IPS DF 4.7 (cell line): Measurements from ENCODE around the gene ZNF557.

ENCODE experiments used
- DNase-seq: peaks from one replicate; pipeline ENCODE4 v3.0.0-alpha.2; 2013; ENCODE audit warnings: low spot score; ENCODE audit errors: extremely low read depth

Gene ZNF557

GRCh38 chr19:7074705-7075282 lies 5.3 kb downstream of the ZNF557 start:
- DNase-seq, result no peak

GRCh38 chr19:7076151-7076550 lies 6.6 kb downstream of the ZNF557 start:
- no peak for DNase-seq

- no peak for DNase-seq
These were observed 8.5 kb downstream of the ZNF557 start for GRCh38 chr19:7078008-7078407.

DNA sequence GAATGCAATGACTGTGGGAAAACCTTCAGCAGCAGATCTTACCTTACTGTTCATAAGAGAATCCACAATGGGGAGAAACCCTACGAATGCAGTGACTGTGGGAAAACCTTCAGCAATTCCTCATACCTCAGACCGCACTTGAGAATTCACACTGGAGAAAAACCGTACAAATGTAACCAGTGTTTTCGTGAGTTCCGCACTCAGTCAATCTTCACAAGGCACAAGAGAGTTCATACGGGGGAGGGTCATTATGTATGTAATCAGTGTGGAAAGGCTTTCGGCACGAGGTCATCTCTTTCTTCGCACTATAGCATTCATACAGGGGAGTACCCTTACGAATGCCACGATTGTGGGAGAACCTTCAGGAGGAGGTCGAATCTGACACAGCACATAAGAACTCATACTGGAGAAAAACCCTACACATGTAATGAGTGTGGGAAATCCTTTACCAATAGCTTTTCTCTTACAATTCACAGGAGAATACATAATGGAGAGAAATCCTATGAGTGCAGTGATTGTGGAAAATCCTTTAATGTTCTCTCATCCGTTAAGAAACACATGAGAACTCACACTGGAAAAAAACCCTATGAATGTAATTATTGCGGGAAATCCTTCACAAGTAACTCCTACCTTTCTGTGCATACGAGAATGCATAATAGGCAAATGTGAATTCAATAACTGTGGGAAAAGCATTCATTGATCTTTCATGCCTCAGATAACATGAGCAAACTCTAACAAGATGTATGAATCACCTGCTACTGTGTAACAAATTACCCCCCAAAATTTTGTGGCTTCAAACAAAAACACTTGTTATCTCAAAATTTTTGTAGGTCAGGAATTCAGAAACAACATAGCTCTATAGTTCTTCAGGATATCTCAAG lies 13.8 kb downstream of the ZNF557 start:
- DNase-seq, result no peak

GRCh38 chr19:7088999-7089398 lies 19.5 kb downstream of the ZNF557 start:
- DNase-seq, result no peak

DNA sequence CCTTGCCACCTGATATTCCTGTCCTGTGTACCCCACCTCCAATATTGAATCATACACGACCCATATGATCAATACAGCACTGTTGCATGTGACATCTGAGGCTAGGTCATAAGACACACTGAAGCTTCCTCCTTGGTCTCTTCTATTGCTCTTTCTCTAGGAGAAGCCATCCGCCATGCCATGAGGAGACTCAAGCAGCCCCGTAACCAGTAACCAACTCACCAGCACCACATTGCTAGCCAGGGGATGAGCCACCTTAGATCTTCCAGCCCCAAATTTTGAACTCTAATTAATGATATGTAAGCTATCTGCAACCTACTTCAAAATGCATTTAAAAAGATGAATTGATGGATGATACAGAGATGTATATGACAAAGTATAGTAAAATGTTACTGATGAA lies 28.6 kb downstream of the ZNF557 start:
- DNase-seq, result no peak

DNA sequence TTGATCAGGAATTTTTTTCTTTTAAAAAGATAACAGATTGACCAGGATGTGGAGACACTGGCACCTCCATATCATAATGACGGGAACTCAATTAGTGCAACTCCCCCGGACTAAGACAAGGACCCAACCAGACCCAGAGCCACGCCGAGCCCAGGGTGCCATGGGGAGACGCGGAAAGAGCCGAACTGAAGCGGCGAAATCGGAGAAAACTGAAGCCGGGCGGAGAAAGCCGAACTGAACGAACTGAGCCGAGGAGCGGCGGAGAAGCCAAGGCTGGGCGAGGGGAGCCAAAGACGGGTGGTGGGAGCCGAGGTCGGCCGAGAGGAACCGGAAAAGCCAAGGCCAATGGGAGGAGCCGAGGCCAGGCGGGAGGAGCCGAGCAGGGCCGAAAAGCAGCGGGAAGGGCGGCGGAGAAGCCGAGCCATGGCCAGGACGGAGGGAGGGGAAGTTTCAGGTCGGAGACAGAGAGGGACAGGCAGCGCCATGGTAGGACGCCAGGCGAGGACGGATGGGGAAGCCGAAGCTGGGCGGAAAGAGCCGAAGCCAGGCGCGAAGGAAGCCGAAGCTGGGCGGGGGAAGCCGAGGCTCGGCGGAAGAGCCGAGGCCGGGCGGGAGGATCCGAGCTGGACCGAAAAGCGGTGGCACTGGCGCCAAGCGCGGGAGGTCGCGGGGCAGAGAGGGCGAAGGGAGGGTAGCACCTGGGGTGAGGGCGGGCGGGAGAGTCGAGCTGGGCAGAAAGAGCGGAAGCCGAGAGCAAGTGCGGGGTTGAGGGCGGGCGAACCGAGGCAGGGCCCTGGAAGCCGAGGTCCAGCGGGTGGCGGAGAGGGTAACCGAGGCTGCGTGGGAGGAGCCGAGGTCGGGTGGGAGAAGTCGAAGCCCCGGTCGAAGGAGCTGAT lies 29.4 kb downstream of the ZNF557 start:
- DNase-seq, result no peak

DNA sequence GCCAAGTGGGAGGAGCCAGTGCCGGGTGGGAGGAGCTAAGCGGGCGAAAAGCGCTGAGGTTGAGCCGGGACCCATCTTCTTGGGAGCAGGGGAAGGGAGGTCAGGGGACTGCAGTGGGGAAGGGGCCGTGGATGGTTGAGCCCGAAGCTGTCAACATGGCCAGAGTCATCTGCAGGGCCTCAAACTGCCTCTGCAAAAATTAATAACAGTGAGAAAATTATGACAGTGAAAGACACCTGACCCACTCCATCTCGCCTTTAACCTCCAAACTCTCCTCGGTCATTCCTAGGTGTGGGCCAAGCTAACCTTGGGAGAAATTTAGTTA lies 30.1 kb downstream of the ZNF557 start:
- no peak for DNase-seq

DNA sequence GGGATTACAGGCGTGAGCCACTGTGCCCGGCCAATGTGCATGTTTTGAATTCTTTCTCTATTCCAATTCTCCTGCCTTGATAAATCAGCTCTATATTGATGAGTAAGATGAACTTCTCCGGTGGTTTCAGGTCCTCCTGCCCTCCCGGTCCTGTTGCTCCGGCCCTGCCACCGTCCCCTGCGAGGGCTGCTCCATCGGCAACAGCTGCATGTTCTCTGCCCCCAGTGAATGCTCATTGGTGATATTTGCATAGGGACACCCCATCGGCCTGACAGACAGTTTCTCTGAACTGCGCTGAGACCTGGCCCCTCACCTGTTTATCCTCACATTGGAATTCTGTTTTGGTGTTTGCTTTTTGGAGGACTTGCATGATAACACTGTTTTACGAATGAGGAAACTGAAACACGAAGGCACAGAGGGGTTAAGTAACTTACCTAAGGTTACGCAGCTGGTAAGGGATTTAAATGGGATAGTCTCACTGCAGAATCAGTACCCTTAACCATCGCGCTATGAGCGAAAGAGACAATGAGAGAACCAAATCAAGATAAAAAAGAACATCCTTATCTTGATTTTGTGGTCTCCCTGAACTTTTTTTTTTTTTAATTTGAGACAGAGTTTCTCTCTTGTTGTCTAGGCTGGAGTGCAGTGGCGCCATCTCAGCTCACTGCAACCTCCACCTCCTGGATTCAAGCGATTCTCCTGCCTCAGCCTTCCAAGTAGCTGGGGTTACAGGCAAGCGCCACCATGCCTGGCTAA lies 32.2 kb downstream of the ZNF557 start:
- no peak for DNase-seq

DNA sequence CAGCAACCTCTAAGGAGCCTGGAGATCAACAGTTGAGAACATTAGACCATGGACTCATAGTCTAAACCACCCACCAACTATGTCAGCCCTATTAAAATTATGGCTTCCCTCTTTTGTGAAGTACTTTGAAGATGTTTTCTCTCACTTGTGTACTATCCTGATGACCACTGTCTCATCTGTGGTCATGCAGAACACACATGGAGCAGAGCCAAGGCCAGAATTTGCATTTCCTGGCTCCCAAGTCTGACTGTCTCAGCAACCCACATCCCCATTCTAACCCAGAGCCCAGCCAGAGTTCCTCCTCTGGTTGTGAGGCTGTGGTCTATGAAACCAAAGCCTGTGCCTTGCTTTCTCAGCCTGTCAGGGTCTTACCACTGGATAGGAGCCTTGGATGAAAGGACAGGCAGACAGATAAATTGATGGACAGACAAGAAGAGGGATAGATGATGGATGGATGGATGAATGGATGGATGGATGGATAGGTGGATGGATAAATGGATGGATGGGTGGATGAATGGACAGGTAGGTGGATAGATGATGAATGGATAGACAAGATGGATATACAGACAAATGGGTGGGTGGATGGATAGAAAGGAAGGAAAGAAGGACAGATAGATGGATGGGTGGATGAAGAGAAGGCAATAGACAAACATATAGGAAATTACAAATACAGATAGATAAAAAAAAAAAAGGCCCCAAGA lies 35.4 kb downstream of the ZNF557 start:
- DNase-seq, result no peak

DNA sequence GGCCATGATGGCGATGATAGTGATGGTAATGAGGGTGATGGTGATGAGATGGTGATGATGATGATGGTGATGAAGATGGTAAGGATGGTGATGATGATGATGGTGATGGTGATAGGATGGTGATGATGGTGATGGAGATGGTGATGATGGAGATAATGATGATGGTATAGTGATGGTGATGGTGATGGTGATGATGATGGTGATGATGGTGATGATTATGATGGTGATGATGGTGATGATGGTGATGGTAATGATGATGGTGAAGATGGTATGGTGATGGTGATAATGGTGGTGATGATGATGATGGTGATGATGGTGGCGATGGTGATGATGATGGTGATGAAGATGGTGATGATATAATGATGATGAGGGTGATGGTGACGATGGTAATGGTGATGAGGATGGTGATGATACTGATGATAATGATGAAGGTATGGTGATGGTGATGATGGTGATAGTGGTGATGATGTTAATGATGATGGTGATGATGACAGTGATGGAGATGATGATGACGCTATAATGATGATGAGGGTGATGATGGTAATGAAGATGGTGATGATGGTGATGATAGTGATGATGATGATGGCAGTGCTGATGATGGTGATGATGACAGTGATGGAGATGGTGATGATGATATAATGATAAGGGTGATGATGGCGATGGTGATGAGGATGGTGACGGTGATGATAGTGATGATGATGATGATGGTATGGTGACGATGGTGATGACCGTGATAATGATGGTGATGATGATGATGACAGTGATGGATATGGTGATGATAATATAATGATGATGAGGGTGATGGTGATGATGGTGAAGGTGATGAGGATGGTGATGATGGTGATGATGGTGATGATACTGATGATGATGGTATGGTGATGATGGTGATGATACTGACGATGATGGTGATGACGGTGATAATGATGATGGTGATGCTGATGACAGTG lies 37.5 kb downstream of the ZNF557 start:
- DNase-seq, result no peak

GRCh38 chr19:7109678-7110289 lies 40.3 kb downstream of the ZNF557 start:
- DNase-seq, result peak; percentile 25

- no peak for DNase-seq
These were observed 43.2 kb downstream of the ZNF557 start for GRCh38 chr19:7112675-7113074.

GRCh38 chr19:7113233-7113632 lies 43.7 kb downstream of the ZNF557 start:
- DNase-seq, result no peak

- DNase-seq, result no peak
These were observed 46.2 kb downstream of the ZNF557 start for GRCh38 chr19:7115721-7116120.

DNA sequence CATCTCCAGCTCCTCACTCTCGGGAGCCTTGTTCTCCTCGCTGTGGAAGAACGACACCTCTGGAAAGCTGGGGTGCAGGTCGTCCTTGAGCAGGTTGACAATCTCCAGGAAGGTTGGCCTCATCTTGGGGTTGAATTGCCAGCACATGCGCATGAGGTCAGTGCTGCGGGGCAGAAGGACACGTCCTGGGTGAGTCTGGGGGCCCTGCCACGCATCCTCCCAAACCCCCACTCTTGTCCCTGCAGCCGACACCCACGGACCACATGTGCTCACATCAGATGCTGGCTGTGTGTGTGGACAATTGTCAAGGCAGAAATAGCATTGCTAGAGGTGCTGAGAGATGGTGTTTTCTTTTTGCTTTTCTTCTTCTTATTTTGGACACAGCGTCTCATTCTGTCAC lies 47.7 kb downstream of the ZNF557 start:
- no peak for DNase-seq

GRCh38 chr19:7119582-7119981 lies 50.1 kb downstream of the ZNF557 start:
- DNase-seq, result no peak

DNA sequence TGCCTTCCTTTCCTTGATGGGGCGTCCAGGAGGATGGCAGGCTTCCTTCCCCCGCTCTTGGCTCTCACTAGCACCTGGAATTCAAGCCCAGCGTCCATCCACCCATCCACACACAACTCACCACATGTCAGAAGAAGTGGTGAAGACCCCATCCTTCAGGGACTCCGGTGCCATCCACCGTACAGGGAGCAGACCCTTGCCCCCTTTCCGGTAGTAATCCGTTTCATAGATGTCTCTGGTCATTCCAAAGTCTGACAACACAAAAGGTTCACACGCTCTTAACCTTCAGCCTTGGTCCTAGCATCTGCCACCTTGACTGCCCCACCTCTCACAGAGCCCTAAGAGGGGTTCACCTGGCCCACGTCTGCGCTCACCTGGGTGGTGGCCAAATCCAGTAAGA lies 51.0 kb downstream of the ZNF557 start:
- DNase-seq, result no peak

GRCh38 chr19:7122701-7123100 lies 53.2 kb downstream of the ZNF557 start:
- no peak for DNase-seq
